ENCODE measurements around the gene NPAS3.

NPAS3 gene

DNA sequence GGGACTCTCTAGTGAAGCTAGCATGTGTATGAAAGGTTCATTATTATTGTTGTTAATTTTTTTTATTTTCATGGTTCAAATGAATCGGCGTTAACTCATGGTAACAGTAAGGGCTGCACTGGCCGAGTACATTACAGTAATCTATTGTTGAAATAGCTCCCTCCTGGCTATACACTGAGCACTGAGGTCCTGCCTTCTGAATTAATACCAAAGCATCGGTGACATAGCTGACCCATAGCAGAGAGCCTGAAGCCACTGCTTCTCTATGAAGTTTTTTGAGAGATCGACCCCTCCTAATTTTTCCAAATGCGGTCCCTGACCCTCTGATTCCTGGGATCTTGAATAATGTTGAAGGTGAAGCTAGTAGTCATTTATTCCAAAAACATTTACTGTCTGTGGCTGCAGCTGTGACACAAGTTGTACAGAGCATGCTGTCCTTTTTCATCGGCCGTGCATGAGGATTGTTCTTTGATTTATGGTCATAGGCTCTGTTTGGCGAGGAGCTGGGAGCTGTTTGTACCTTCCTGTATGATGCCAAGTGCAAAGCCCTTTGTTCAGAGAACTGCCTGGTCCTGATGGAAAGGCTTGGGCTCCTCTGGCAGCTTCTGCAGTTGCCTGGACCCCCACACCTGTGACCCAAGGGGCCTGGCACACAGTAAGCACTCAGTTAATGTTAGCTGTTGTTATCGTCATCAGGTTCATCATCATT, 525.7 kb downstream of the NPAS3 start:
- POLR2A ChIA-PET (ENCODE audit: low non-redundant PET), result no interaction called here
- CTCF ChIA-PET, result no interaction called here
- TF ChIP-seq, protein P1, sequence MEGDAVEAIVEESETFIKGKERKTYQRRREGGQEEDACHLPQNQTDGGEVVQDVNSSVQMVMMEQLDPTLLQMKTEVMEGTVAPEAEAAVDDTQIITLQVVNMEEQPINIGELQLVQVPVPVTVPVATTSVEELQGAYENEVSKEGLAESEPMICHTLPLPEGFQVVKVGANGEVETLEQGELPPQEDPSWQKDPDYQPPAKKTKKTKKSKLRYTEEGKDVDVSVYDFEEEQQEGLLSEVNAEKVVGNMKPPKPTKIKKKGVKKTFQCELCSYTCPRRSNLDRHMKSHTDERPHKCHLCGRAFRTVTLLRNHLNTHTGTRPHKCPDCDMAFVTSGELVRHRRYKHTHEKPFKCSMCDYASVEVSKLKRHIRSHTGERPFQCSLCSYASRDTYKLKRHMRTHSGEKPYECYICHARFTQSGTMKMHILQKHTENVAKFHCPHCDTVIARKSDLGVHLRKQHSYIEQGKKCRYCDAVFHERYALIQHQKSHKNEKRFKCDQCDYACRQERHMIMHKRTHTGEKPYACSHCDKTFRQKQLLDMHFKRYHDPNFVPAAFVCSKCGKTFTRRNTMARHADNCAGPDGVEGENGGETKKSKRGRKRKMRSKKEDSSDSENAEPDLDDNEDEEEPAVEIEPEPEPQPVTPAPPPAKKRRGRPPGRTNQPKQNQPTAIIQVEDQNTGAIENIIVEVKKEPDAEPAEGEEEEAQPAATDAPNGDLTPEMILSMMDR (conservative IDR thresholded peaks at IDR 0.05; ENCODE audit: low read depth), result no peak
- no peak overlapping the region for H3K27ac ChIP-seq
- DNase-seq (ENCODE audit: low spot score), result no peak

GRCh38 chr14:33465846-33466700, 527.4 kb downstream of the NPAS3 start:
- DNase-seq (ENCODE audit: low spot score), result peak; percentile 20
- no peak overlapping the region for H3K27ac ChIP-seq
- TF ChIP-seq, protein P1 (conservative IDR thresholded peaks at IDR 0.05; ENCODE audit: low read depth), result no peak
- CTCF ChIA-PET, result no interaction called here
- POLR2A ChIA-PET (ENCODE audit: low non-redundant PET), result no interaction called here

DNA sequence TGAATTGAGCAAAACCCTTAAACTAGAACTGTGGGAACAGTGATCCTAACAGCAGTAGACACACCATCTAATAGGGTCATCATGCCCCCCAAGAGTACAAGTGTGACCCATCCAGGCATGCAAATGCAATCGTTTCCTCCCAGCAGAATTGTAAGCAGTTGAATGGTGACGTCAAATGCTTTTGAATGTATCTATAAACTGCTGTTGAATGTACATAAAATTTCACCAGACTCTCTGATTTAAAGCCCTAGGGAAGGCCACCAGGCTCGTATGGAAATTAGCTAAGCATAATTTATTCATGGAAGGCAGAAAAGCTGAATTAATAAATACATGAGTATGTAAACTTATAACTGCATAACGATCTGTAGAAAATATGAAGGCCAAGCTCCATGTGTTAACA, 529.3 kb downstream of the NPAS3 start:
- CTCF ChIA-PET, result no interaction called here
- POLR2A ChIA-PET (ENCODE audit: low non-redundant PET), result no interaction called here
- TF ChIP-seq, protein P1 (conservative IDR thresholded peaks at IDR 0.05; ENCODE audit: low read depth), result no peak
- DNase-seq (ENCODE audit: low spot score), result no peak
- H3K27ac ChIP-seq, result no peak overlapping the region

- ChIA-PET CTCF (no interaction called here), POLR2A (ENCODE audit: low non-redundant PET) (no interaction called here)
- TF ChIP-seq, protein P1 (conservative IDR thresholded peaks at IDR 0.05; ENCODE audit: low read depth), result no peak
These were observed 531.2 kb downstream of the NPAS3 start for GRCh38 chr14:33469898-33470297.

GRCh38 chr14:33471776-33472175, 533.1 kb downstream of the NPAS3 start:
- ChIA-PET POLR2A (ENCODE audit: low non-redundant PET) (no interaction called here), CTCF (interaction anchor here (1.6 kb wide), 1 partner anchor 321 kb away, joined by 4 read pairs; no protein-coding TSS in a partner anchor)
- H3K27ac ChIP-seq, result no peak overlapping the region
- DNase-seq (ENCODE audit: low spot score), result no peak
- TF ChIP-seq, protein P1 (conservative IDR thresholded peaks at IDR 0.05; ENCODE audit: low read depth), result no peak

More at GRCh38 chr14:33469898-33470297, 531.2 kb downstream of the NPAS3 start:
- no peak for DNase-seq (ENCODE audit: low spot score)
- H3K27ac ChIP-seq, result no peak overlapping the region

DNA sequence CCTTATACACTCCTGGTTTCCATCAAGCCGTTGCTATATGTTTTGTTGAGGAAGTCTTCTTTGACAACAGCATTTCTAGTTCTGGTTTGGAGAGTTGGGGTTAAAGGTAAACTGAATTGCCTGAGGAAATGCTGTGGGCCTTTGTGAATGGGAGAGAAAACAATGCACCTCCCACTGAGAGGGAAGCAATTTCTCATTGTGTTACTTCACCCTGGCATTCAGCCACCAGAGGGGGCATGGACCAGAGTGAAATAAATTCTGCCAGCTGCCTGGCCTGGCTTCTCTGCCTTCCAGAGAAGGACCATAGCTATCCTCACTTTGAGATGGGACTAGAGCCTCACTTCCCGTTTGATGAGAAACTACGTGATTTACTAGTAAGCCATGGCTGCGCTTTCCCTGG, 536.9 kb downstream of the NPAS3 start:
- CTCF ChIA-PET, result interaction anchor here (0.7 to 1.4 kb wide), 2 partner anchors 317 to 1615 kb away, joined by 3 to 5 read pairs; no protein-coding TSS in a partner anchor
- TF ChIP-seq, protein P1 (conservative IDR thresholded peaks at IDR 0.05; ENCODE audit: low read depth), result no peak
- no peak overlapping the region for H3K27ac ChIP-seq
- peak; percentile 23 for DNase-seq (ENCODE audit: low spot score)
- POLR2A ChIA-PET (ENCODE audit: low non-redundant PET), result no interaction called here

Measured in RWPE1 (cell line).